Vagina (tissue), 2 donors: Measurements from ENCODE around the gene IL10RA. TPM values are rescaled to one million over a fixed set of nuclear protein-coding genes. Genes with fewer than 3 reads are reported as not detected.

ENCODE experiments used
- DNase-seq, 2 donors: peaks; one replicate each; pipeline ENCODE4 v3.0.0-alpha.2; 2017; ENCODE audit errors: extremely low spot score in 2 of 2
- H3K27ac ChIP-seq: fragments of 200-600 bp; sonication (generic); one replicate; pipeline ENCODE4 v1.5.1; 2019
- H3K27me3 ChIP-seq: fragments of 200-600 bp; sonication (generic); one replicate; pipeline ENCODE4 v1.5.1; 2019
- H3K36me3 ChIP-seq, 2 donors: fragments of 200-600 bp; sonication (generic); one replicate each; pipeline ENCODE4 v1.5.1; 2017 to 2019
- H3K4me1 ChIP-seq: fragments of 200-600 bp; sonication (generic); one replicate; pipeline ENCODE4 v1.5.1; 2019
- H3K4me3 ChIP-seq, 2 donors: fragments of 200-600 bp; sonication (generic); 1 replicate in 1 of 2; 2 replicates in 1 of 2; pipeline ENCODE4 v1.5.1; 2016 to 2019
- H3K9me3 ChIP-seq: fragments of 200-600 bp; sonication (generic); one replicate; pipeline ENCODE4 v1.5.1; 2019
- POLR2A ChIP-seq, 2 donors: fragments of 450-650 bp; IDR thresholded peaks; one replicate each; pipeline ENCODE4 v1.6.1; 2017; ENCODE audit warnings: antibody characterized with exemption in 2 of 2, mild to moderate bottlenecking in 2 of 2, moderate library complexity in 2 of 2
- POLR2AphosphoS5 ChIP-seq, 2 donors: sonication (generic); formaldehyde crosslinking; IDR thresholded peaks; one replicate each; pipeline ENCODE4 v1.9.0; 2017; ENCODE audit warnings: antibody characterized with exemption in 2 of 2, mild to moderate bottlenecking in 2 of 2, low read depth in 1 of 2; ENCODE audit not compliant: insufficient read depth in 1 of 2
- intact Hi-C: fragments of 100-400 bp; cut with DNase I; formaldehyde crosslinking; loops from one replicate; pipeline ENCODE4 v1.15.1; 2023
- total RNA-seq: library from RNA; depleted of rRNA; stranded (reverse); fragments of >200 nt; gene quantifications from one replicate; pipeline ENCODE4 v1.2.3, GENCODE V29; 2016
- TF ChIP-seq, protein P1 (sequence below), 3 experiments: fragments of 450-650 bp in 2 of 3; fragments of 200-600 bp in 1 of 3; sonication (generic) in 1 of 3; IDR thresholded peaks; one replicate each; pipeline ENCODE4 v1.5.1; 2017 to 2019; ENCODE audit warnings: antibody characterized with exemption in 3 of 3, mild to moderate bottlenecking in 2 of 3, moderate library complexity in 2 of 3

Gene IL10RA
- total RNA-seq, 1 donor from 2014 or later = 29.0 TPM

GRCh38 chr11:118042141-118042540 lies 55.9 kb downstream of the IL10RA start:
- Histone ChIP-seq H3K27me3 (no peaks in the 10 kb centered on the region), H3K36me3 (no peaks in the 10 kb centered on the region), H3K4me1 (no peaks in the 10 kb centered on the region), H3K9me3 (no peaks in the 10 kb centered on the region), H3K4me3 (no peak overlapping the region), H3K27ac (no peak overlapping the region)
- TF ChIP-seq, protein P1, sequence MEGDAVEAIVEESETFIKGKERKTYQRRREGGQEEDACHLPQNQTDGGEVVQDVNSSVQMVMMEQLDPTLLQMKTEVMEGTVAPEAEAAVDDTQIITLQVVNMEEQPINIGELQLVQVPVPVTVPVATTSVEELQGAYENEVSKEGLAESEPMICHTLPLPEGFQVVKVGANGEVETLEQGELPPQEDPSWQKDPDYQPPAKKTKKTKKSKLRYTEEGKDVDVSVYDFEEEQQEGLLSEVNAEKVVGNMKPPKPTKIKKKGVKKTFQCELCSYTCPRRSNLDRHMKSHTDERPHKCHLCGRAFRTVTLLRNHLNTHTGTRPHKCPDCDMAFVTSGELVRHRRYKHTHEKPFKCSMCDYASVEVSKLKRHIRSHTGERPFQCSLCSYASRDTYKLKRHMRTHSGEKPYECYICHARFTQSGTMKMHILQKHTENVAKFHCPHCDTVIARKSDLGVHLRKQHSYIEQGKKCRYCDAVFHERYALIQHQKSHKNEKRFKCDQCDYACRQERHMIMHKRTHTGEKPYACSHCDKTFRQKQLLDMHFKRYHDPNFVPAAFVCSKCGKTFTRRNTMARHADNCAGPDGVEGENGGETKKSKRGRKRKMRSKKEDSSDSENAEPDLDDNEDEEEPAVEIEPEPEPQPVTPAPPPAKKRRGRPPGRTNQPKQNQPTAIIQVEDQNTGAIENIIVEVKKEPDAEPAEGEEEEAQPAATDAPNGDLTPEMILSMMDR (IDR thresholded peaks at IDR 0.05) = no peak
- TF ChIP-seq POLR2A (IDR thresholded peaks at IDR 0.05) (no peak), POLR2AphosphoS5 (IDR thresholded peaks at IDR 0.05; ENCODE audit: insufficient read depth in 1 of 2, low read depth in 1 of 2) (no peak)
- intact Hi-C loops = no loop called here
- no peak for DNase-seq

DNA sequence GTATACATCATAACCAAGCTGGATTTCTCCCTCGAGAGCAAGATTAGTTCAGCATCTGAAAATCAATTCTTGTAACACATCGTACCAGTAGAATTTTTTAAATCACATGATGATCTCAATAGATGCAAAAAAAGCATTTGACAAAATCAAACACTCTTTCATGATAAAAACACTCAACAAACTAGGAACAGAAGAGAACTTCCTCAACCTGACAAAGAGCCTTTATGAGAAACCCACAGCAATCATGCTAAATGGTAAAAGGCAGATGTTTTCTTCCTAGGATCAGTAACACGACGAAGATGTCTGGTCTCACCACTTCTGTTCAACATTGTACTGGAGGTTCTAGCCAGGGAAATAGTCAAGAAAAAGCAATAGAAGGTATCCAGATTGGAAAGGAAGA lies 56.6 kb downstream of the IL10RA start:
- no peak for TF ChIP-seq POLR2A (IDR thresholded peaks at IDR 0.05)
- TF ChIP-seq, protein P1 (IDR thresholded peaks at IDR 0.05) = no peak
- TF ChIP-seq POLR2AphosphoS5 (IDR thresholded peaks at IDR 0.05; ENCODE audit: insufficient read depth in 1 of 2, low read depth in 1 of 2) = no peak
- H3K9me3 ChIP-seq = no peaks in the 10 kb centered on the region
- no peaks in the 10 kb centered on the region for H3K27me3 ChIP-seq
- intact Hi-C loops = no loop called here
- H3K4me1 ChIP-seq = no peaks in the 10 kb centered on the region
- DNase-seq = no peak
- H3K4me3 ChIP-seq = no peak overlapping the region
- H3K27ac ChIP-seq = no peak overlapping the region
- no peaks in the 10 kb centered on the region for H3K36me3 ChIP-seq

DNA sequence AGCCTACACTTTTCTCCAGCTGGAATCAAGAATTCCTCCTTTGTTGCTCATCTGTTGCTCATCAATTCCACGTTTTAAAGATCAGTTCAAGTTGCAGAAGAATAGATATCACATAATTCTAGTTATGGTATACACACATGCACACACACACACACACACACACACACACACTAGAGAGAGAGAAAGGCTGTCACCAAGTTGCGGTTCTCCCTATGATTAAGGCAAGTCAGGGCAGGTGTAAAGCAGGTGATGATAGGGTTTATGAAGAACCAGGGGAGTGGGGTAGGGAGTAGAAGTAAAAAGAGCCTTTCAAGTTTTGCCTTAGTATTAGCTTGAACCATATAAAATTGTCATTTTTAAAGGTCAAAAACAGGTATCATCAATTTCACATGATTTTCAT lies 59.0 kb downstream of the IL10RA start:
- intact Hi-C loops = no loop called here
- Histone ChIP-seq H3K9me3 (no peaks in the 10 kb centered on the region), H3K4me1 (no peaks in the 10 kb centered on the region), H3K27me3 (no peaks in the 10 kb centered on the region), H3K27ac (no peak overlapping the region), H3K4me3 (no peak overlapping the region), H3K36me3 (no peaks in the 10 kb centered on the region)
- DNase-seq = no peak
- TF ChIP-seq POLR2A (IDR thresholded peaks at IDR 0.05) = no peak
- TF ChIP-seq, protein P1 (IDR thresholded peaks at IDR 0.05) = no peak
- no peak for TF ChIP-seq POLR2AphosphoS5 (IDR thresholded peaks at IDR 0.05; ENCODE audit: insufficient read depth in 1 of 2, low read depth in 1 of 2)

GRCh38 chr11:118046051-118046963 lies 60.1 kb downstream of the IL10RA start:
- Histone ChIP-seq H3K4me1 (no peaks in the 10 kb centered on the region), H3K36me3 (no peaks in the 10 kb centered on the region), H3K27ac (no peak overlapping the region), H3K4me3 (no peak overlapping the region), H3K27me3 (no peaks in the 10 kb centered on the region), H3K9me3 (no peaks in the 10 kb centered on the region)
- DNase-seq = peak in 1 of 2 donors; percentile 69
- TF ChIP-seq, protein P1 (IDR thresholded peaks at IDR 0.05) = no peak
- TF ChIP-seq POLR2A (IDR thresholded peaks at IDR 0.05) (no peak), POLR2AphosphoS5 (IDR thresholded peaks at IDR 0.05; ENCODE audit: insufficient read depth in 1 of 2, low read depth in 1 of 2) (no peak)
- intact Hi-C loops = no loop called here
